Right atrium auricular region (tissue), 2 donors: ENCODE data around the gene PHF12. TPM values are rescaled to one million over a fixed set of nuclear protein-coding genes. Genes with fewer than 3 reads are reported as not detected.

ENCODE experiments used
- DNase-seq: peaks from one replicate; pipeline ENCODE4 v3.0.0-alpha.2; 2019; ENCODE audit warnings: low spot score
- H3K27ac ChIP-seq, 2 donors: fragments of 200-600 bp; sonication (generic); 1 replicate in 1 of 2; 2 replicates in 1 of 2; pipeline ENCODE4 v1.5.1; 2016 to 2019
- H3K27me3 ChIP-seq, 2 donors: fragments of 200-600 bp; sonication (generic); one replicate each; pipeline versions ENCODE4 v1.5.1 to v1.6.0; 2017 to 2019
- H3K36me3 ChIP-seq: fragments of 200-600 bp; sonication (generic); one replicate; pipeline ENCODE4 v1.5.1; 2016
- H3K4me1 ChIP-seq, 2 donors: fragments of 200-600 bp; sonication (generic); one replicate each; pipeline versions ENCODE4 v1.5.1 to v1.6.0; 2017 to 2019
- H3K4me3 ChIP-seq, 2 donors: fragments of 200-600 bp; sonication (generic); 1 replicate in 1 of 2; 2 replicates in 1 of 2; pipeline ENCODE4 v1.5.1; 2017 to 2019; ENCODE audit warnings: mild to moderate bottlenecking in 1 of 2, moderate library complexity in 1 of 2
- H3K9me3 ChIP-seq, 2 donors: fragments of 200-600 bp; sonication (generic); one replicate each; pipeline ENCODE4 v1.5.1; 2019
- CTCF ChIP-seq, 2 donors: fragments of 200-600 bp; sonication (generic); IDR thresholded peaks; one replicate each; pipeline ENCODE4 v1.5.1; 2019; ENCODE audit warnings: antibody characterized with exemption in 2 of 2
- total RNA-seq, 2 donors: library from RNA; depleted of rRNA; stranded (reverse); fragments of >200 nt; gene quantifications; one replicate each; pipeline ENCODE4 v1.1.0, GENCODE V29; 2016

Gene PHF12
- total RNA-seq, 2 donors from 2014 or later, result 19.6 to 35.7 TPM

- DNase-seq, result no peak
- no peak overlapping the region for H3K27ac ChIP-seq
- no peak for TF ChIP-seq CTCF (IDR thresholded peaks at IDR 0.05)
Observed at GRCh38 chr17:28968231-28968913, 17.1 kb upstream of the PHF12 start.

GRCh38 chr17:28967221-28968135 lies 16.2 kb upstream of the PHF12 start:
- H3K4me3 ChIP-seq, result no peak overlapping the region
- DNase-seq, result no peak
- no peaks in the 10 kb centered on the region for H3K27me3 ChIP-seq
- H3K9me3 ChIP-seq, result no peaks in the 10 kb centered on the region
- peaks cover 0 to 27% of the 10 kb centered on the region in 2 donors for H3K4me1 ChIP-seq
- TF ChIP-seq CTCF (IDR thresholded peaks at IDR 0.05), result no peak
- H3K36me3 ChIP-seq, result no peaks in the 10 kb centered on the region
- H3K27ac ChIP-seq, result no peak overlapping the region

More at GRCh38 chr17:28968231-28968913, 17.1 kb upstream of the PHF12 start:
- H3K9me3 ChIP-seq, result no peaks in the 10 kb centered on the region
- H3K36me3 ChIP-seq, result no peaks in the 10 kb centered on the region
- H3K27me3 ChIP-seq, result no peaks in the 10 kb centered on the region
- H3K4me1 ChIP-seq, result peaks cover 0 to 31% of the 10 kb centered on the region in 2 donors
- no peak overlapping the region for H3K4me3 ChIP-seq

- H3K4me3 ChIP-seq, result no peak overlapping the region
- no peak for TF ChIP-seq CTCF (IDR thresholded peaks at IDR 0.05)
Observed at GRCh38 chr17:28963841-28964240, 12.5 kb upstream of the PHF12 start.

GRCh38 chr17:28963055-28963611 lies 11.8 kb upstream of the PHF12 start:
- Histone ChIP-seq H3K27me3 (no peaks in the 10 kb centered on the region), H3K27ac (no peak overlapping the region), H3K9me3 (no peaks in the 10 kb centered on the region), H3K4me3 (no peak overlapping the region), H3K4me1 (peaks cover 0 to 11% of the 10 kb centered on the region in 2 donors), H3K36me3 (no peaks in the 10 kb centered on the region)
- TF ChIP-seq CTCF (IDR thresholded peaks at IDR 0.05), result no peak
- DNase-seq, result no peak

More at GRCh38 chr17:28963841-28964240, 12.5 kb upstream of the PHF12 start:
- Histone ChIP-seq H3K27me3 (no peaks in the 10 kb centered on the region), H3K27ac (no peak overlapping the region), H3K36me3 (no peaks in the 10 kb centered on the region), H3K9me3 (no peaks in the 10 kb centered on the region), H3K4me1 (peaks cover 0 to 18% of the 10 kb centered on the region in 2 donors)
- DNase-seq, result no peak

- no peak for DNase-seq
- H3K27ac ChIP-seq, result no peak overlapping the region
- H3K36me3 ChIP-seq, result no peaks in the 10 kb centered on the region
- TF ChIP-seq CTCF (IDR thresholded peaks at IDR 0.05), result no peak
- no peaks in the 10 kb centered on the region for H3K27me3 ChIP-seq
- no peaks in the 10 kb centered on the region for H3K4me1 ChIP-seq
- H3K4me3 ChIP-seq, result no peak overlapping the region
- no peaks in the 10 kb centered on the region for H3K9me3 ChIP-seq
Observed at GRCh38 chr17:28961391-28961790, 10.1 kb upstream of the PHF12 start.
